HCT116 (cell line): Measurements from ENCODE around the gene SPG7. TPM values are rescaled to one million over a fixed set of nuclear protein-coding genes. Genes with fewer than 3 reads are reported as not detected.

Experiments
- ATAC-seq: fragments of 200-7000 bp; cut with Tn5 transposase; 2 replicates; pipeline ENCODE4 v1.9.1; 2020; ENCODE audit warnings: mild to moderate bottlenecking, moderate library complexity
- BruUV-seq: library from RNA; stranded (reverse); fragments of 400-500 nt; replicated peaks from 2 replicates; lab custom pipeline; 2021; lab: Mats Ljungman, UMichigan
- CTCF ChIA-PET: fragments of 300-600 bp; sonication (Branson Sonifier 250); formaldehyde crosslinking; loops from one replicate; lab custom pipeline; 2021; ENCODE audit warnings: antibody characterized with exemption; lab: Charles Lee
- POLR2A ChIA-PET: fragments of 300-600, 350-600 bp; sonication (Branson Sonifier 250); formaldehyde crosslinking; loops from one replicate; lab custom pipeline; 2021; ENCODE audit warnings: antibody characterized with exemption; lab: Charles Lee
- RAD21 ChIA-PET, 2 experiments: fragments of 300-600 bp; sonication (Branson Sonifier 250); formaldehyde crosslinking; loops; one replicate each; lab custom pipeline; 2023; ENCODE audit warnings: low total read pairs in 2 of 2; ENCODE audit not compliant: uncharacterized antibody in 2 of 2, unreplicated experiment in 2 of 2, low non-redundant PET in 1 of 2; lab: Charles Lee
- DNase-seq: peaks from one replicate; pipeline ENCODE4 v3.0.0-alpha.2; 2010; ENCODE audit warnings: low read depth, low spot score
- H2AFZ ChIP-seq: fragments of 200-600 bp; shearing (Covaris generic), sonication (generic); 2 replicates; pipeline ENCODE4 v1.6.1; 2017; ENCODE audit warnings: low read depth, mixed run types, mixed read lengths, antibody characterized with exemption, low read length; ENCODE audit not compliant: poor library complexity, severe bottlenecking
- H3K27ac ChIP-seq: 2 replicates; pipeline ENCODE4 v1.5.1; 2012; ENCODE audit warnings: low read depth, low read length
- H3K27me3 ChIP-seq: fragments of 200-600 bp; sonication (generic); 2 replicates; pipeline ENCODE4 v1.6.1; 2016; ENCODE audit warnings: mixed run types, low read length, mixed read lengths; ENCODE audit not compliant: insufficient read depth
- H3K36me3 ChIP-seq, 2 experiments: fragments of 200-500 bp in 1 of 2; fragments of 200-600 bp in 1 of 2; sonication (Bioruptor generic) in 1 of 2; sonication (generic) in 1 of 2; 2 replicates each; pipeline versions ENCODE4 v1.5.1 to v1.6.1; 2014 to 2016; ENCODE audit warnings: low read length in 2 of 2, inconsistent platforms in 1 of 2, mixed read lengths in 1 of 2, mixed run types in 1 of 2; ENCODE audit not compliant: insufficient read depth in 2 of 2, control insufficient read depth in 1 of 2
- H3K4me1 ChIP-seq, 2 experiments: fragments of 200-600 bp in 1 of 2; sonication (generic) in 1 of 2; 2 replicates each; pipeline versions ENCODE4 v1.5.1 to v1.6.1; 2012 to 2017; ENCODE audit warnings: low read length in 2 of 2, inconsistent platforms in 1 of 2, mild to moderate bottlenecking in 1 of 2, mixed read lengths in 1 of 2, mixed run types in 1 of 2, moderate library complexity in 1 of 2; ENCODE audit not compliant: insufficient read depth in 2 of 2, control insufficient read depth in 1 of 2
- H3K4me2 ChIP-seq: fragments of 200-600 bp; sonication (generic); 2 replicates; pipeline ENCODE4 v1.6.1; 2017; ENCODE audit warnings: mixed run types, low read length, mixed read lengths
- H3K4me3 ChIP-seq, 2 experiments: fragments of 200-600 bp in 1 of 2; sonication (generic) in 1 of 2; replicated peaks in 1 of 2; 2 replicates each; pipeline ENCODE4 v1.5.1; 2011 to 2016; ENCODE audit warnings: low read length in 2 of 2, control low read depth in 1 of 2, low read depth in 1 of 2, mild to moderate bottlenecking in 1 of 2, mixed read lengths in 1 of 2, mixed run types in 1 of 2
- H3K79me2 ChIP-seq: fragments of 200-600 bp; sonication (generic); 2 replicates; pipeline ENCODE4 v1.6.1; 2017; ENCODE audit warnings: mild to moderate bottlenecking, mixed run types, low read length, moderate library complexity, mixed read lengths; ENCODE audit not compliant: insufficient read depth
- H3K9ac ChIP-seq: fragments of 200-600 bp; sonication (generic); 2 replicates; pipeline ENCODE4 v1.6.1; 2016; ENCODE audit warnings: low read length, mixed read lengths
- H3K9me2 ChIP-seq: fragments of 200-600 bp; sonication (generic), shearing (Covaris generic); 2 replicates; pipeline ENCODE4 v1.6.1; 2017; ENCODE audit warnings: mixed run types, mild to moderate bottlenecking, moderate library complexity; ENCODE audit not compliant: insufficient read depth
- H3K9me3 ChIP-seq, 2 experiments: fragments of 200-500 bp in 1 of 2; fragments of 200-600 bp in 1 of 2; sonication (Bioruptor generic) in 1 of 2; sonication (generic) in 1 of 2; 2 replicates each; pipeline ENCODE4 v1.6.1; 2014 to 2017; ENCODE audit warnings: low read length in 2 of 2, mixed read lengths in 2 of 2, inconsistent platforms in 1 of 2, low read depth in 1 of 2, mild to moderate bottlenecking in 1 of 2, mixed run types in 1 of 2, moderate library complexity in 1 of 2; ENCODE audit not compliant: control insufficient read depth in 1 of 2, insufficient read depth in 1 of 2
- H4K20me1 ChIP-seq: fragments of 200-600 bp; sonication (generic), shearing (Covaris generic); 2 replicates; pipeline ENCODE4 v1.6.1; 2017; ENCODE audit warnings: mixed run types, mild to moderate bottlenecking, moderate library complexity; ENCODE audit not compliant: insufficient read depth
- CBX3 ChIP-seq: IDR thresholded peaks from 2 replicates; pipeline ENCODE4 v1.6.1; 2012; ENCODE audit warnings: low read depth
- CEBPB ChIP-seq: IDR thresholded peaks from 2 replicates; pipeline ENCODE4 v1.6.1; 2012; ENCODE audit warnings: low read depth
- EGR1 ChIP-seq: IDR thresholded peaks from 2 replicates; pipeline ENCODE4 v1.6.1; 2012; ENCODE audit warnings: low read depth
- ELF1 ChIP-seq: IDR thresholded peaks from 2 replicates; pipeline ENCODE4 v1.6.1; 2012; ENCODE audit warnings: low read depth, borderline replicate concordance
- EZH2 ChIP-seq: fragments of 200-600 bp; sonication (generic); IDR thresholded peaks from 2 replicates; pipeline ENCODE4 v1.6.1; 2017; ENCODE audit warnings: antibody characterized with exemption, mixed run types
- EZH2phosphoT487 ChIP-seq: fragments of 200-600 bp; IDR thresholded peaks from 2 replicates; pipeline ENCODE4 v1.6.1; 2018; ENCODE audit warnings: antibody characterized with exemption, borderline replicate concordance
- FOSL1 ChIP-seq: IDR thresholded peaks from 2 replicates; pipeline ENCODE4 v1.6.1; 2012; ENCODE audit warnings: low read depth
- JUND ChIP-seq: IDR thresholded peaks from 2 replicates; pipeline ENCODE4 v1.6.1; 2012
- POLR2A ChIP-seq: IDR thresholded peaks from 2 replicates; pipeline ENCODE4 v1.7.0; 2011; ENCODE audit warnings: borderline replicate concordance; ENCODE audit not compliant: insufficient read depth, insufficient read length; ENCODE audit errors: extremely low read depth
- POLR2AphosphoS5 ChIP-seq: IDR thresholded peaks from 2 replicates; pipeline ENCODE4 v1.6.1; 2011; ENCODE audit warnings: mild to moderate bottlenecking, low read depth, low read length, moderate library complexity
- RAD21 ChIP-seq: IDR thresholded peaks from 2 replicates; pipeline ENCODE4 v1.6.1; 2012; ENCODE audit warnings: low read depth, mild to moderate bottlenecking
- SIN3A ChIP-seq: IDR thresholded peaks from 2 replicates; pipeline ENCODE4 v1.6.1; 2012; ENCODE audit warnings: low read depth
- SP1 ChIP-seq: IDR thresholded peaks from 2 replicates; pipeline ENCODE4 v1.6.1; 2012; ENCODE audit warnings: low read depth
- SRF ChIP-seq: IDR thresholded peaks from 2 replicates; pipeline ENCODE4 v1.6.1; 2012; ENCODE audit warnings: low read depth
- TCF7L2 ChIP-seq: IDR thresholded peaks from 2 replicates; pipeline ENCODE4 v1.7.0; 2011; ENCODE audit warnings: borderline replicate concordance, inconsistent platforms; ENCODE audit not compliant: insufficient read depth, insufficient read length; ENCODE audit errors: extremely low read depth
- YY1 ChIP-seq: IDR thresholded peaks from 2 replicates; pipeline ENCODE4 v1.6.1; 2011; ENCODE audit warnings: low read length, low read depth, moderate library complexity, mild to moderate bottlenecking; ENCODE audit not compliant: insufficient replicate concordance; ENCODE audit errors: extremely low read depth
- ZFX ChIP-seq: fragments of 450-650 bp; IDR thresholded peaks from 2 replicates; pipeline ENCODE4 v1.6.1; 2017
- ZNF274 ChIP-seq: fragments of 200-500 bp; sonication (Bioruptor generic); IDR thresholded peaks from 2 replicates; pipeline ENCODE4 v1.6.1; 2014; ENCODE audit warnings: mild to moderate bottlenecking, low read depth, low read length, inconsistent platforms
- intact Hi-C: fragments of 100-400 bp; cut with micrococcal nuclease; formaldehyde crosslinking; loops from 2 replicates; pipeline ENCODE4 v1.10.0; 2022
- total RNA-seq: library from RNA; stranded (reverse); gene quantifications from one replicate; pipeline ENCODE4 v1.2.1, GENCODE V29; 2021; ENCODE audit not compliant: unreplicated experiment
- TF ChIP-seq, protein P1 (sequence below): IDR thresholded peaks from 2 replicates; pipeline ENCODE4 v1.6.1; 2012; ENCODE audit warnings: low read depth
- TF ChIP-seq, protein P2 (sequence below): IDR thresholded peaks from 2 replicates; pipeline ENCODE4 v1.6.1; 2011; ENCODE audit warnings: mild to moderate bottlenecking, low read length, moderate library complexity; ENCODE audit not compliant: insufficient replicate concordance; ENCODE audit errors: extremely low read depth
- TF ChIP-seq, protein P3 (sequence below): IDR thresholded peaks from 2 replicates; pipeline ENCODE4 v1.6.1; 2012
- TF ChIP-seq, protein P4 (sequence below): IDR thresholded peaks from 2 replicates; pipeline ENCODE4 v1.6.1; 2012

Gene SPG7
- total RNA-seq, 1 experiment from 2014 or later: 116 TPM

DNA sequence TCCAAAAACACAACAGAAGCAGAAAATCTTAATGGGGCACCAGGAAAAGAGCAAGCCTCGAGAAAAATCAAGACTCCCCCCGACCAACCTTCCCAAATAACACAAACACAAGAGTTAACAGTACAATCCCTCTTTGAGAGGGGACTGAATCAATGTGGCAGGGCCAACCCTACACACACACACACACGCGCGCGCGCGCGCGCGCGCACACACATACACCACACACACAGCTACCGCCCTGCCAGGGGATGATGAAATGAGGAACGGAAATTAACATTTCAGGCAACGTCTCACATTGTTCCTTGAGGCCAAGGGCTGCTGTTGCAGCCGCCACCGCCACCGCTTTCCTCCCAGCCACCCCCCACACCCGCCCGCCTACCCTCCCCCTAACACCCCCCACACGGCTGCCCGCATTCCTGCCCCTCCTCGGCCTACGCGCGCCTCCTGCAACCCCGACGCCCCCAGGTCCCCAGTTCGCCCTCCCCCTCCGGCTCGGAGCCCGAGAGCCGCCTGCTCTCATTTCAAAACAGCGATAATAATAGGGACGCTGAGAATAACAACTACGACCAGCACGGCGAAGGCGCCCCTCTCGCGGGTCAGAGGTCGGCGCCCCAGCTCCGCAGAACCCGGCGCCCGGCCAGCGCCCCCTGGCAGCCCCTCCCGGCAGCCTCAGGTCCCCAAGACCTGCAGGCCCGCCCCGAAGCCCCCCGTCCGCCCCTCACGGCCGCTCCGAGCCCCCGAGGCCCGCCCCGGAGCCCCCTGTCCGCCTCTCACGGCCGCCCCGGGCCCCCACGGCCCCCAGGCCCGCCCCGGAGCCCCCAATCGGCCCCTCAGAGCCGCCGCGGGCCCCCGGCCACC, 18.9 kb upstream of the SPG7 start:
- no peaks in the 10 kb centered on the region for H3K27me3 ChIP-seq
- peak; percentile 23 for ATAC-seq
- no peak overlapping the region for H2AFZ ChIP-seq
- H3K4me3 ChIP-seq: peak overlapping the region; percentile 59 to 74
- no peaks in the 10 kb centered on the region for H3K9me3 ChIP-seq
- H3K27ac ChIP-seq: peak overlapping the region; percentile 61
- CTCF ChIA-PET: no interaction called here
- H3K4me1 ChIP-seq: peaks cover 20 to 34% of the 10 kb centered on the region in 2 experiments
- peak; percentile 85 for DNase-seq
- H3K36me3 ChIP-seq: no peaks in the 10 kb centered on the region; a peak in 1 of 4 replicates
- H3K9ac ChIP-seq: peak overlapping the region; percentile 77
- BruUV-seq: no TSS peak
- RAD21 ChIA-PET: no interaction called here
- peaks cover 68% of the 10 kb centered on the region for H3K79me2 ChIP-seq
- POLR2A ChIA-PET: no interaction called here
- H4K20me1 ChIP-seq: peaks cover 43% of the 10 kb centered on the region; the same call in 1 of the 2 replicates
- no peaks in the 10 kb centered on the region for H3K9me2 ChIP-seq
- peak overlapping the region; percentile 81 for H3K4me2 ChIP-seq
- intact Hi-C loops: loop anchor here (5.0 kb wide), 1 partner anchor 157 kb away; no protein-coding TSS in a partner anchor
- TF ChIP-seq SP1 (no peak), EZH2phosphoT487 (no peak), SIN3A (no peak), POLR2AphosphoS5 (peak; percentile 85), EZH2 (no peak), RAD21 (no peak), POLR2A (no peak), YY1 (peak; percentile 37), FOSL1 (no peak), EGR1 (no peak), CEBPB (no peak), JUND (no peak), TCF7L2 (peak; percentile 24), ZNF274 (no peak), SRF (no peak), CBX3 (no peak), ELF1 (no peak), ZFX (no peak)
- TF ChIP-seq, protein P1, sequence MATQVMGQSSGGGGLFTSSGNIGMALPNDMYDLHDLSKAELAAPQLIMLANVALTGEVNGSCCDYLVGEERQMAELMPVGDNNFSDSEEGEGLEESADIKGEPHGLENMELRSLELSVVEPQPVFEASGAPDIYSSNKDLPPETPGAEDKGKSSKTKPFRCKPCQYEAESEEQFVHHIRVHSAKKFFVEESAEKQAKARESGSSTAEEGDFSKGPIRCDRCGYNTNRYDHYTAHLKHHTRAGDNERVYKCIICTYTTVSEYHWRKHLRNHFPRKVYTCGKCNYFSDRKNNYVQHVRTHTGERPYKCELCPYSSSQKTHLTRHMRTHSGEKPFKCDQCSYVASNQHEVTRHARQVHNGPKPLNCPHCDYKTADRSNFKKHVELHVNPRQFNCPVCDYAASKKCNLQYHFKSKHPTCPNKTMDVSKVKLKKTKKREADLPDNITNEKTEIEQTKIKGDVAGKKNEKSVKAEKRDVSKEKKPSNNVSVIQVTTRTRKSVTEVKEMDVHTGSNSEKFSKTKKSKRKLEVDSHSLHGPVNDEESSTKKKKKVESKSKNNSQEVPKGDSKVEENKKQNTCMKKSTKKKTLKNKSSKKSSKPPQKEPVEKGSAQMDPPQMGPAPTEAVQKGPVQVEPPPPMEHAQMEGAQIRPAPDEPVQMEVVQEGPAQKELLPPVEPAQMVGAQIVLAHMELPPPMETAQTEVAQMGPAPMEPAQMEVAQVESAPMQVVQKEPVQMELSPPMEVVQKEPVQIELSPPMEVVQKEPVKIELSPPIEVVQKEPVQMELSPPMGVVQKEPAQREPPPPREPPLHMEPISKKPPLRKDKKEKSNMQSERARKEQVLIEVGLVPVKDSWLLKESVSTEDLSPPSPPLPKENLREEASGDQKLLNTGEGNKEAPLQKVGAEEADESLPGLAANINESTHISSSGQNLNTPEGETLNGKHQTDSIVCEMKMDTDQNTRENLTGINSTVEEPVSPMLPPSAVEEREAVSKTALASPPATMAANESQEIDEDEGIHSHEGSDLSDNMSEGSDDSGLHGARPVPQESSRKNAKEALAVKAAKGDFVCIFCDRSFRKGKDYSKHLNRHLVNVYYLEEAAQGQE: no peak
- TF ChIP-seq, protein P2, sequence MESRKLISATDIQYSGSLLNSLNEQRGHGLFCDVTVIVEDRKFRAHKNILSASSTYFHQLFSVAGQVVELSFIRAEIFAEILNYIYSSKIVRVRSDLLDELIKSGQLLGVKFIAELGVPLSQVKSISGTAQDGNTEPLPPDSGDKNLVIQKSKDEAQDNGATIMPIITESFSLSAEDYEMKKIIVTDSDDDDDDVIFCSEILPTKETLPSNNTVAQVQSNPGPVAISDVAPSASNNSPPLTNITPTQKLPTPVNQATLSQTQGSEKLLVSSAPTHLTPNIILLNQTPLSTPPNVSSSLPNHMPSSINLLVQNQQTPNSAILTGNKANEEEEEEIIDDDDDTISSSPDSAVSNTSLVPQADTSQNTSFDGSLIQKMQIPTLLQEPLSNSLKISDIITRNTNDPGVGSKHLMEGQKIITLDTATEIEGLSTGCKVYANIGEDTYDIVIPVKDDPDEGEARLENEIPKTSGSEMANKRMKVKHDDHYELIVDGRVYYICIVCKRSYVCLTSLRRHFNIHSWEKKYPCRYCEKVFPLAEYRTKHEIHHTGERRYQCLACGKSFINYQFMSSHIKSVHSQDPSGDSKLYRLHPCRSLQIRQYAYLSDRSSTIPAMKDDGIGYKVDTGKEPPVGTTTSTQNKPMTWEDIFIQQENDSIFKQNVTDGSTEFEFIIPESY: no peak
- TF ChIP-seq, protein P3, sequence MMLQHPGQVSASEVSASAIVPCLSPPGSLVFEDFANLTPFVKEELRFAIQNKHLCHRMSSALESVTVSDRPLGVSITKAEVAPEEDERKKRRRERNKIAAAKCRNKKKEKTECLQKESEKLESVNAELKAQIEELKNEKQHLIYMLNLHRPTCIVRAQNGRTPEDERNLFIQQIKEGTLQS: no peak
- TF ChIP-seq, protein P4, sequence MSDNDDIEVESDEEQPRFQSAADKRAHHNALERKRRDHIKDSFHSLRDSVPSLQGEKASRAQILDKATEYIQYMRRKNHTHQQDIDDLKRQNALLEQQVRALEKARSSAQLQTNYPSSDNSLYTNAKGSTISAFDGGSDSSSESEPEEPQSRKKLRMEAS: no peak
